GM12874 (cell line): ENCODE measurements around the gene CLCNKB.
A peak's percentile ranks its signal among the peaks of the same experiment; 100 is the strongest.

Experiments
- CTCF ChIP-seq: IDR thresholded peaks from 2 replicates; pipeline ENCODE4 v1.5.1; 2011; ENCODE audit warnings: low read depth, mild to moderate bottlenecking, control low read depth, low read length, moderate library complexity; ENCODE audit not compliant: insufficient read depth

The CLCNKB gene

GRCh38 chr1:16081636-16082035 lies 38.1 kb downstream of the CLCNKB start:
- no peak for TF ChIP-seq CTCF

- TF ChIP-seq CTCF = peak; percentile 91
Observed at GRCh38 chr1:16082283-16083038, 38.9 kb downstream of the CLCNKB start.

GRCh38 chr1:16083486-16083885 lies 39.9 kb downstream of the CLCNKB start:
- TF ChIP-seq CTCF = no peak

- TF ChIP-seq CTCF = no peak
Observed at GRCh38 chr1:16085522-16085921, 41.9 kb downstream of the CLCNKB start.

- TF ChIP-seq CTCF = no peak
Observed at GRCh38 chr1:16087733-16088132, 44.2 kb downstream of the CLCNKB start.

- no peak for TF ChIP-seq CTCF
Observed at GRCh38 chr1:16088351-16088911, 44.8 kb downstream of the CLCNKB start.

- no peak for TF ChIP-seq CTCF
Observed at GRCh38 chr1:16088996-16089395, 45.4 kb downstream of the CLCNKB start.
